GM23338 (cell line): ENCODE results near the gene RIOX2. TPM values are rescaled to one million over a fixed set of nuclear protein-coding genes. Genes with fewer than 3 reads are reported as not detected.
A peak's percentile ranks its signal among the peaks of the same experiment; 100 is the strongest.

Experiments
- ATAC-seq: fragments of 200-7000 bp; cut with Tn5 transposase; 3 replicates; pipeline ENCODE4 v1.9.1; 2020
- DNase-seq: peaks from one replicate; pipeline ENCODE4 v3.0.0-alpha.2; 2015; ENCODE audit warnings: low spot score
- H2AFZ ChIP-seq: fragments of 200-600 bp; sonication (generic); 2 replicates; pipeline ENCODE4 v1.8.0; 2016; ENCODE audit warnings: antibody characterized with exemption, mild to moderate bottlenecking, moderate library complexity
- H3F3A ChIP-seq: fragments of 200-600 bp; sonication (generic); replicated peaks from 2 replicates; pipeline ENCODE4 v1.8.0; 2017; ENCODE audit warnings: antibody characterized with exemption, mixed run types, low read depth
- H3K27ac ChIP-seq: fragments of 200-600 bp; sonication (generic); 2 replicates; pipeline ENCODE4 v1.6.1; 2016; ENCODE audit warnings: low read depth
- H3K27me3 ChIP-seq: fragments of 200-600 bp; sonication (generic); 2 replicates; pipeline ENCODE4 v1.8.0; 2016; ENCODE audit warnings: mild to moderate bottlenecking, mixed run types, moderate library complexity; ENCODE audit not compliant: insufficient read depth
- H3K36me3 ChIP-seq: fragments of 200-600 bp; sonication (generic); 2 replicates; pipeline ENCODE4 v1.8.0; 2016; ENCODE audit warnings: mild to moderate bottlenecking; ENCODE audit not compliant: insufficient read depth
- H3K4me1 ChIP-seq: fragments of 200-600 bp; sonication (generic); 2 replicates; pipeline ENCODE4 v1.8.0; 2016; ENCODE audit warnings: mild to moderate bottlenecking, moderate library complexity; ENCODE audit not compliant: insufficient read depth
- H3K4me2 ChIP-seq: fragments of 200-600 bp; sonication (generic); 2 replicates; pipeline ENCODE4 v1.7.1; 2017; ENCODE audit warnings: mixed run types
- H3K4me3 ChIP-seq: fragments of 200-600 bp; sonication (generic); 2 replicates; pipeline ENCODE4 v1.6.1; 2016; ENCODE audit warnings: mixed run types
- H3K79me2 ChIP-seq: fragments of 200-600 bp; sonication (generic); replicated peaks from 2 replicates; pipeline ENCODE4 v1.8.0; 2017; ENCODE audit warnings: mild to moderate bottlenecking; ENCODE audit not compliant: insufficient read depth
- H3K9me2 ChIP-seq: fragments of 200-600 bp; sonication (generic); 2 replicates; pipeline ENCODE4 v1.8.0; 2017; ENCODE audit not compliant: insufficient read depth
- H4K20me1 ChIP-seq: fragments of 200-600 bp; sonication (generic); replicated peaks from 2 replicates; pipeline ENCODE4 v1.8.0; 2017; ENCODE audit warnings: mild to moderate bottlenecking; ENCODE audit not compliant: insufficient read depth
- H3K27ac Mint-ChIP-seq: 2 replicates; pipeline ENCODE4 v1.8.0; 2020; ENCODE audit warnings: inconsistent platforms, mild to moderate bottlenecking, moderate library complexity, mixed read lengths
- H3K27me3 Mint-ChIP-seq: 3 replicates; pipeline ENCODE4 v1.8.0; 2022; ENCODE audit warnings: low read depth, mild to moderate bottlenecking, moderate library complexity, mixed read lengths, inconsistent platforms; ENCODE audit not compliant: insufficient read depth, poor library complexity
- H3K36me3 Mint-ChIP-seq: 3 replicates; pipeline ENCODE4 v1.8.0; 2021; ENCODE audit warnings: low read depth, mild to moderate bottlenecking, inconsistent platforms, moderate library complexity, mixed read lengths
- H3K4me1 Mint-ChIP-seq: 3 replicates; pipeline ENCODE4 v1.8.0; 2020; ENCODE audit warnings: mild to moderate bottlenecking, inconsistent platforms, mixed read lengths
- H3K4me3 Mint-ChIP-seq: 3 replicates; pipeline ENCODE4 v1.8.0; 2021; ENCODE audit warnings: moderate library complexity, mild to moderate bottlenecking, inconsistent platforms, mixed read lengths
- H3K9me3 Mint-ChIP-seq: 3 replicates; pipeline ENCODE4 v1.8.0; 2020; ENCODE audit warnings: moderate library complexity, mild to moderate bottlenecking, inconsistent platforms, mixed read lengths
- CREB1 ChIP-seq: fragments of 250-450 bp; sonication (Bioruptor Pico); IDR thresholded peaks from 2 replicates; pipeline ENCODE4 v1.5.0; 2020; ENCODE audit warnings: low read depth, mild to moderate bottlenecking, moderate library complexity
- EZH2 ChIP-seq: fragments of 200-600 bp; sonication (generic); IDR thresholded peaks from one replicate; pipeline ENCODE4 v1.8.0; 2017; ENCODE audit warnings: antibody characterized with exemption, mild to moderate bottlenecking, low read depth; ENCODE audit not compliant: unreplicated experiment
- EZH2phosphoT487 ChIP-seq: fragments of 200-600 bp; sonication (generic); IDR thresholded peaks from one replicate; pipeline ENCODE4 v1.8.1; 2018; ENCODE audit warnings: antibody characterized with exemption; ENCODE audit not compliant: unreplicated experiment
- JUNB ChIP-seq: IDR thresholded peaks from one replicate; pipeline ENCODE4 v1.6.1; 2016; ENCODE audit warnings: antibody characterized with exemption; ENCODE audit not compliant: unreplicated experiment
- NANOG ChIP-seq: IDR thresholded peaks from 2 replicates; pipeline ENCODE4 v1.6.1; 2016; ENCODE audit warnings: antibody characterized with exemption, borderline replicate concordance
- POLR2AphosphoS5 ChIP-seq: IDR thresholded peaks from 2 replicates; pipeline ENCODE4 v1.6.1; 2016; ENCODE audit warnings: antibody characterized with exemption, low read depth
- STAT1 ChIP-seq: IDR thresholded peaks from one replicate; pipeline ENCODE4 v1.6.1; 2016; ENCODE audit warnings: antibody characterized with exemption; ENCODE audit not compliant: unreplicated experiment
- ZNF114 ChIP-seq: fragments of 250-450 bp; sonication (Bioruptor Pico); IDR thresholded peaks from 2 replicates; pipeline ENCODE4 v1.5.0; 2020; ENCODE audit warnings: mild to moderate bottlenecking, moderate library complexity
- ZNF331 ChIP-seq: fragments of 250-450 bp; sonication (Bioruptor Pico); IDR thresholded peaks from 2 replicates; pipeline ENCODE4 v1.5.0; 2020; ENCODE audit warnings: low read depth, mild to moderate bottlenecking, moderate library complexity
- polyA plus RNA-seq: library from polyadenylated mRNA; unstranded; fragments of >200 nt; fragmentation: Nextera tagmentation; extraction: Ambion mirVana; gene quantifications from 2 replicates; pipeline ENCODE4 v1.2.1, GENCODE V29; 2016
- total RNA-seq: library from RNA; depleted of rRNA; stranded (reverse); fragments of >200 nt; shearing (Covaris generic); gene quantifications from 2 replicates; pipeline ENCODE4 v1.2.3, GENCODE V29; 2014
- TF ChIP-seq, protein P1 (sequence below): IDR thresholded peaks from one replicate; pipeline ENCODE4 v1.6.1; 2018; ENCODE audit warnings: antibody characterized with exemption; ENCODE audit not compliant: unreplicated experiment
- TF ChIP-seq, protein P2 (sequence below): fragments of 250-450 bp; sonication (Bioruptor Pico); IDR thresholded peaks from 2 replicates; pipeline ENCODE4 v1.5.0; 2020; ENCODE audit warnings: mild to moderate bottlenecking, moderate library complexity
- TF ChIP-seq, protein P3 (sequence below): IDR thresholded peaks from 2 replicates; pipeline ENCODE4 v1.6.1; 2016; ENCODE audit warnings: antibody characterized with exemption
- TF ChIP-seq, protein P4 (sequence below), 2 experiments: fragments of 200-600 bp in 1 of 2; sonication (generic) in 1 of 2; conservative IDR thresholded peaks; 2 replicates each; pipeline versions ENCODE4 v1.5.1 to v1.6.1; 2016 to 2017; ENCODE audit warnings: antibody characterized with exemption in 2 of 2, low read depth in 2 of 2, mild to moderate bottlenecking in 2 of 2, moderate library complexity in 1 of 2

Gene RIOX2
- total and polyA plus RNA-seq, 2 experiments from 2014 or later, result 9.0 to 10.7 TPM

DNA sequence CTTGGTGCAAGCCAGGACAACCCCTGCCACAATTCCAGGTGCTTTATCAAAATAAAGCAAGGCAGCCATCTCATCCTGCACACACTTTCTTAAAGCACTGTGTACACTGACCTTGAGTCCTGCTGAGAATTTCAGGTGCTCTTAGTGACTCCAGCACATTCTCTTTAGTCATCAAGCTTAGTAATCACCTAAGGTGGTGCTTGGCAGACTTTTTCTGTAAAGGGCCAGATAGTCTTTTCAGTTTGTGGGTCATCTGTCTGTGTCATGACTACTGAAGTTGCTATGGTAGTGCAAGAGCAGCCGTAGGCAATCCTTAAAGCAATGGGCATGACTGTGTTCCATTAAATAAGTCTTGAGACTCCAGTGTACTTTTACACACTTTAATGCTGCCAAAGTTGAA, 36.4 kb downstream of the RIOX2 start:
- peak overlapping the region; percentile 45 for H3K27ac Mint-ChIP-seq
- H2AFZ ChIP-seq, result no peak overlapping the region
- TF ChIP-seq STAT1, result no peak
- TF ChIP-seq EZH2phosphoT487, result no peak
- TF ChIP-seq ZNF114 (CRISPR knock-in tag), result no peak
- TF ChIP-seq, protein P1, sequence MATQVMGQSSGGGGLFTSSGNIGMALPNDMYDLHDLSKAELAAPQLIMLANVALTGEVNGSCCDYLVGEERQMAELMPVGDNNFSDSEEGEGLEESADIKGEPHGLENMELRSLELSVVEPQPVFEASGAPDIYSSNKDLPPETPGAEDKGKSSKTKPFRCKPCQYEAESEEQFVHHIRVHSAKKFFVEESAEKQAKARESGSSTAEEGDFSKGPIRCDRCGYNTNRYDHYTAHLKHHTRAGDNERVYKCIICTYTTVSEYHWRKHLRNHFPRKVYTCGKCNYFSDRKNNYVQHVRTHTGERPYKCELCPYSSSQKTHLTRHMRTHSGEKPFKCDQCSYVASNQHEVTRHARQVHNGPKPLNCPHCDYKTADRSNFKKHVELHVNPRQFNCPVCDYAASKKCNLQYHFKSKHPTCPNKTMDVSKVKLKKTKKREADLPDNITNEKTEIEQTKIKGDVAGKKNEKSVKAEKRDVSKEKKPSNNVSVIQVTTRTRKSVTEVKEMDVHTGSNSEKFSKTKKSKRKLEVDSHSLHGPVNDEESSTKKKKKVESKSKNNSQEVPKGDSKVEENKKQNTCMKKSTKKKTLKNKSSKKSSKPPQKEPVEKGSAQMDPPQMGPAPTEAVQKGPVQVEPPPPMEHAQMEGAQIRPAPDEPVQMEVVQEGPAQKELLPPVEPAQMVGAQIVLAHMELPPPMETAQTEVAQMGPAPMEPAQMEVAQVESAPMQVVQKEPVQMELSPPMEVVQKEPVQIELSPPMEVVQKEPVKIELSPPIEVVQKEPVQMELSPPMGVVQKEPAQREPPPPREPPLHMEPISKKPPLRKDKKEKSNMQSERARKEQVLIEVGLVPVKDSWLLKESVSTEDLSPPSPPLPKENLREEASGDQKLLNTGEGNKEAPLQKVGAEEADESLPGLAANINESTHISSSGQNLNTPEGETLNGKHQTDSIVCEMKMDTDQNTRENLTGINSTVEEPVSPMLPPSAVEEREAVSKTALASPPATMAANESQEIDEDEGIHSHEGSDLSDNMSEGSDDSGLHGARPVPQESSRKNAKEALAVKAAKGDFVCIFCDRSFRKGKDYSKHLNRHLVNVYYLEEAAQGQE, result no peak
- no peak for TF ChIP-seq JUNB
- no peak for TF ChIP-seq NANOG
- TF ChIP-seq, protein P2, sequence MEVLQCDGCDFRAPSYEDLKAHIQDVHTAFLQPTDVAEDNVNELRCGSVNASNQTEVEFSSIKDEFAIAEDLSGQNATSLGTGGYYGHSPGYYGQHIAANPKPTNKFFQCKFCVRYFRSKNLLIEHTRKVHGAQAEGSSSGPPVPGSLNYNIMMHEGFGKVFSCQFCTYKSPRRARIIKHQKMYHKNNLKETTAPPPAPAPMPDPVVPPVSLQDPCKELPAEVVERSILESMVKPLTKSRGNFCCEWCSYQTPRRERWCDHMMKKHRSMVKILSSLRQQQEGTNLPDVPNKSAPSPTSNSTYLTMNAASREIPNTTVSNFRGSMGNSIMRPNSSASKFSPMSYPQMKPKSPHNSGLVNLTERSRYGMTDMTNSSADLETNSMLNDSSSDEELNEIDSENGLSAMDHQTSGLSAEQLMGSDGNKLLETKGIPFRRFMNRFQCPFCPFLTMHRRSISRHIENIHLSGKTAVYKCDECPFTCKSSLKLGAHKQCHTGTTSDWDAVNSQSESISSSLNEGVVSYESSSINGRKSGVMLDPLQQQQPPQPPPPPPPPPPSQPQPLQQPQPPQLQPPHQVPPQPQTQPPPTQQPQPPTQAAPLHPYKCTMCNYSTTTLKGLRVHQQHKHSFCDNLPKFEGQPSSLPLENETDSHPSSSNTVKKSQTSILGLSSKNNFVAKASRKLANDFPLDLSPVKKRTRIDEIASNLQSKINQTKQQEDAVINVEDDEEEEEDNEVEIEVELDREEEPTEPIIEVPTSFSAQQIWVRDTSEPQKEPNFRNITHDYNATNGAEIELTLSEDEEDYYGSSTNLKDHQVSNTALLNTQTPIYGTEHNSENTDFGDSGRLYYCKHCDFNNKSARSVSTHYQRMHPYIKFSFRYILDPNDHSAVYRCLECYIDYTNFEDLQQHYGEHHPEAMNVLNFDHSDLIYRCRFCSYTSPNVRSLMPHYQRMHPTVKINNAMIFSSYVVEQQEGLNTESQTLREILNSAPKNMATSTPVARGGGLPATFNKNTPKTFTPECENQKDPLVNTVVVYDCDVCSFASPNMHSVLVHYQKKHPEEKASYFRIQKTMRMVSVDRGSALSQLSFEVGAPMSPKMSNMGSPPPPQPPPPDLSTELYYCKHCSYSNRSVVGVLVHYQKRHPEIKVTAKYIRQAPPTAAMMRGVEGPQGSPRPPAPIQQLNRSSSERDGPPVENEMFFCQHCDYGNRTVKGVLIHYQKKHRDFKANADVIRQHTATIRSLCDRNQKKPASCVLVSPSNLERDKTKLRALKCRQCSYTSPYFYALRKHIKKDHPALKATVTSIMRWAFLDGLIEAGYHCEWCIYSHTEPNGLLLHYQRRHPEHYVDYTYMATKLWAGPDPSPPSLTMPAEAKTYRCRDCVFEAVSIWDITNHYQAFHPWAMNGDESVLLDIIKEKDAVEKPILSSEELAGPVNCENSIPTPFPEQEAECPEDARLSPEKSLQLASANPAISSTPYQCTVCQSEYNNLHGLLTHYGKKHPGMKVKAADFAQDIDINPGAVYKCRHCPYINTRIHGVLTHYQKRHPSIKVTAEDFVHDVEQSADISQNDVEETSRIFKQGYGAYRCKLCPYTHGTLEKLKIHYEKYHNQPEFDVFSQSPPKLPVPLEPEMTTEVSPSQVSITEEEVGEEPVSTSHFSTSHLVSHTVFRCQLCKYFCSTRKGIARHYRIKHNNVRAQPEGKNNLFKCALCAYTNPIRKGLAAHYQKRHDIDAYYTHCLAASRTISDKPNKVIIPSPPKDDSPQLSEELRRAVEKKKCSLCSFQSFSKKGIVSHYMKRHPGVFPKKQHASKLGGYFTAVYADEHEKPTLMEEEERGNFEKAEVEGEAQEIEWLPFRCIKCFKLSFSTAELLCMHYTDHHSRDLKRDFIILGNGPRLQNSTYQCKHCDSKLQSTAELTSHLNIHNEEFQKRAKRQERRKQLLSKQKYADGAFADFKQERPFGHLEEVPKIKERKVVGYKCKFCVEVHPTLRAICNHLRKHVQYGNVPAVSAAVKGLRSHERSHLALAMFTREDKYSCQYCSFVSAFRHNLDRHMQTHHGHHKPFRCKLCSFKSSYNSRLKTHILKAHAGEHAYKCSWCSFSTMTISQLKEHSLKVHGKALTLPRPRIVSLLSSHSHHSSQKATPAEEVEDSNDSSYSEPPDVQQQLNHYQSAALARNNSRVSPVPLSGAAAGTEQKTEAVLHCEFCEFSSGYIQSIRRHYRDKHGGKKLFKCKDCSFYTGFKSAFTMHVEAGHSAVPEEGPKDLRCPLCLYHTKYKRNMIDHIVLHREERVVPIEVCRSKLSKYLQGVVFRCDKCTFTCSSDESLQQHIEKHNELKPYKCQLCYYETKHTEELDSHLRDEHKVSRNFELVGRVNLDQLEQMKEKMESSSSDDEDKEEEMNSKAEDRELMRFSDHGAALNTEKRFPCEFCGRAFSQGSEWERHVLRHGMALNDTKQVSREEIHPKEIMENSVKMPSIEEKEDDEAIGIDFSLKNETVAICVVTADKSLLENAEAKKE, result no peak
- TF ChIP-seq ZNF331 (CRISPR knock-in tag), result no peak
- no peak for TF ChIP-seq EZH2
- TF ChIP-seq, protein P3, sequence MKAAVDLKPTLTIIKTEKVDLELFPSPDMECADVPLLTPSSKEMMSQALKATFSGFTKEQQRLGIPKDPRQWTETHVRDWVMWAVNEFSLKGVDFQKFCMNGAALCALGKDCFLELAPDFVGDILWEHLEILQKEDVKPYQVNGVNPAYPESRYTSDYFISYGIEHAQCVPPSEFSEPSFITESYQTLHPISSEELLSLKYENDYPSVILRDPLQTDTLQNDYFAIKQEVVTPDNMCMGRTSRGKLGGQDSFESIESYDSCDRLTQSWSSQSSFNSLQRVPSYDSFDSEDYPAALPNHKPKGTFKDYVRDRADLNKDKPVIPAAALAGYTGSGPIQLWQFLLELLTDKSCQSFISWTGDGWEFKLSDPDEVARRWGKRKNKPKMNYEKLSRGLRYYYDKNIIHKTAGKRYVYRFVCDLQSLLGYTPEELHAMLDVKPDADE, result no peak
- TF ChIP-seq, protein P4, sequence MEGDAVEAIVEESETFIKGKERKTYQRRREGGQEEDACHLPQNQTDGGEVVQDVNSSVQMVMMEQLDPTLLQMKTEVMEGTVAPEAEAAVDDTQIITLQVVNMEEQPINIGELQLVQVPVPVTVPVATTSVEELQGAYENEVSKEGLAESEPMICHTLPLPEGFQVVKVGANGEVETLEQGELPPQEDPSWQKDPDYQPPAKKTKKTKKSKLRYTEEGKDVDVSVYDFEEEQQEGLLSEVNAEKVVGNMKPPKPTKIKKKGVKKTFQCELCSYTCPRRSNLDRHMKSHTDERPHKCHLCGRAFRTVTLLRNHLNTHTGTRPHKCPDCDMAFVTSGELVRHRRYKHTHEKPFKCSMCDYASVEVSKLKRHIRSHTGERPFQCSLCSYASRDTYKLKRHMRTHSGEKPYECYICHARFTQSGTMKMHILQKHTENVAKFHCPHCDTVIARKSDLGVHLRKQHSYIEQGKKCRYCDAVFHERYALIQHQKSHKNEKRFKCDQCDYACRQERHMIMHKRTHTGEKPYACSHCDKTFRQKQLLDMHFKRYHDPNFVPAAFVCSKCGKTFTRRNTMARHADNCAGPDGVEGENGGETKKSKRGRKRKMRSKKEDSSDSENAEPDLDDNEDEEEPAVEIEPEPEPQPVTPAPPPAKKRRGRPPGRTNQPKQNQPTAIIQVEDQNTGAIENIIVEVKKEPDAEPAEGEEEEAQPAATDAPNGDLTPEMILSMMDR (conservative IDR thresholded peaks at IDR 0.05; ENCODE audit: low read depth in 2 of 2), result no peak
- TF ChIP-seq CREB1, result no peak
- TF ChIP-seq POLR2AphosphoS5, result no peak

More for the DNA sequence above, 36.4 kb downstream of the RIOX2 start:
- Mint-ChIP-seq H3K36me3 (peaks cover 6% of the 10 kb centered on the region; the same call in 2 of the 3 replicates), H3K4me1 (no peaks in the 10 kb centered on the region), H3K4me3 (no peak overlapping the region), H3K9me3 (no peaks in the 10 kb centered on the region; the same call in 2 of the 3 replicates), H3K27me3 (no peaks in the 10 kb centered on the region)
- Histone ChIP-seq H3K4me2 (no peak overlapping the region), H4K20me1 (no peaks in the 10 kb centered on the region), H3K4me1 (no peaks in the 10 kb centered on the region), H3K27ac (no peak overlapping the region), H3F3A (no peaks in the 10 kb centered on the region), H3K27me3 (no peaks in the 10 kb centered on the region), H3K4me3 (no peak overlapping the region), H3K9me2 (no peaks in the 10 kb centered on the region), H3K79me2 (no peaks in the 10 kb centered on the region), H3K36me3 (peaks cover 5% of the 10 kb centered on the region; the same call in 1 of the 2 replicates)
- ATAC-seq (no peak), DNase-seq (no peak)
